Astrocyte (in vitro differentiated cells and primary cell): ENCODE results near the gene NTSR1. TPM values are rescaled to one million over a fixed set of nuclear protein-coding genes. Genes with fewer than 3 reads are reported as not detected.

Experiments
- DNase-seq: peaks from one replicate; pipeline ENCODE4 v3.0.0-alpha.2; 2010; ENCODE audit warnings: low read depth
- FAIRE-seq: peaks from 2 replicates; lab custom pipeline; 2011; peaks lifted over from hg19 to GRCh38; lab: Jason Lieb, UNC
- H2AFZ ChIP-seq: 2 replicates; pipeline ENCODE4 v1.6.0; 2012; ENCODE audit warnings: low read depth, low read length, inconsistent platforms
- H3K27ac ChIP-seq: 2 replicates; pipeline ENCODE4 v1.5.1; 2011; ENCODE audit warnings: low read depth, low read length, inconsistent platforms
- H3K27me3 ChIP-seq: 2 replicates; pipeline ENCODE4 v1.6.0; 2011; ENCODE audit warnings: low read length, inconsistent platforms; ENCODE audit not compliant: insufficient read depth
- H3K36me3 ChIP-seq: 2 replicates; pipeline ENCODE4 v1.5.1; 2011; ENCODE audit warnings: low read length, inconsistent platforms; ENCODE audit not compliant: insufficient read depth
- H3K4me1 ChIP-seq: 2 replicates; pipeline ENCODE4 v1.5.1; 2011; ENCODE audit warnings: low read length, inconsistent platforms; ENCODE audit not compliant: insufficient read depth
- H3K4me2 ChIP-seq: 2 replicates; pipeline ENCODE4 v1.6.0; 2012; ENCODE audit warnings: low read length, inconsistent platforms
- H3K4me3 ChIP-seq: 2 replicates; pipeline ENCODE4 v1.5.1; 2011; ENCODE audit warnings: low read depth, mild to moderate bottlenecking, low read length, inconsistent platforms; ENCODE audit not compliant: insufficient read depth
- H3K79me2 ChIP-seq: 2 replicates; pipeline ENCODE4 v1.6.0; 2012; ENCODE audit warnings: mild to moderate bottlenecking, low read length, inconsistent platforms; ENCODE audit not compliant: insufficient read depth
- H3K9ac ChIP-seq: 2 replicates; pipeline ENCODE4 v1.6.0; 2012; ENCODE audit warnings: mild to moderate bottlenecking, low read length, inconsistent platforms
- H3K9me3 ChIP-seq: 2 replicates; pipeline ENCODE4 v1.5.1; 2012; ENCODE audit warnings: low read depth, mild to moderate bottlenecking, low read length, inconsistent platforms; ENCODE audit not compliant: insufficient read depth
- H4K20me1 ChIP-seq: 2 replicates; pipeline ENCODE4 v1.6.0; 2012; ENCODE audit warnings: low read length, inconsistent platforms; ENCODE audit not compliant: insufficient read depth
- H3K27ac Mint-ChIP-seq: one replicate; pipeline ENCODE4 v1.8.0; 2021; ENCODE audit warnings: mild to moderate bottlenecking, mixed read lengths; ENCODE audit not compliant: unreplicated experiment
- H3K27me3 Mint-ChIP-seq: one replicate; pipeline ENCODE4 v1.8.0; 2021; ENCODE audit warnings: low read depth, mixed read lengths; ENCODE audit not compliant: unreplicated experiment
- H3K36me3 Mint-ChIP-seq: one replicate; pipeline ENCODE4 v1.8.0; 2021; ENCODE audit warnings: low read depth, mixed read lengths; ENCODE audit not compliant: unreplicated experiment
- H3K4me1 Mint-ChIP-seq: one replicate; pipeline ENCODE4 v1.8.0; 2021; ENCODE audit warnings: low read depth, mixed read lengths; ENCODE audit not compliant: unreplicated experiment
- H3K4me3 Mint-ChIP-seq: one replicate; pipeline ENCODE4 v1.8.0; 2021; ENCODE audit warnings: mild to moderate bottlenecking, moderate library complexity, mixed read lengths; ENCODE audit not compliant: unreplicated experiment
- H3K9me3 Mint-ChIP-seq: one replicate; pipeline ENCODE4 v1.8.0; 2021; ENCODE audit warnings: mild to moderate bottlenecking, mixed read lengths; ENCODE audit not compliant: unreplicated experiment
- CTCF ChIP-seq: IDR thresholded peaks from 2 replicates; pipeline ENCODE4 v1.5.1; 2011; ENCODE audit warnings: low read depth, mild to moderate bottlenecking, inconsistent platforms, low read length, moderate library complexity; ENCODE audit not compliant: insufficient read depth
- EZH2 ChIP-seq: IDR thresholded peaks from 2 replicates; pipeline ENCODE4 v1.6.1; 2012; ENCODE audit warnings: mild to moderate bottlenecking, low read length, inconsistent platforms; ENCODE audit not compliant: insufficient read depth
- total RNA-seq: library from RNA; stranded (reverse); gene quantifications from 2 replicates; pipeline ENCODE4 v1.2.1, GENCODE V29; 2021

The NTSR1 gene
- total RNA-seq, 1 donor from 2014 or later = 0.16 TPM

DNA sequence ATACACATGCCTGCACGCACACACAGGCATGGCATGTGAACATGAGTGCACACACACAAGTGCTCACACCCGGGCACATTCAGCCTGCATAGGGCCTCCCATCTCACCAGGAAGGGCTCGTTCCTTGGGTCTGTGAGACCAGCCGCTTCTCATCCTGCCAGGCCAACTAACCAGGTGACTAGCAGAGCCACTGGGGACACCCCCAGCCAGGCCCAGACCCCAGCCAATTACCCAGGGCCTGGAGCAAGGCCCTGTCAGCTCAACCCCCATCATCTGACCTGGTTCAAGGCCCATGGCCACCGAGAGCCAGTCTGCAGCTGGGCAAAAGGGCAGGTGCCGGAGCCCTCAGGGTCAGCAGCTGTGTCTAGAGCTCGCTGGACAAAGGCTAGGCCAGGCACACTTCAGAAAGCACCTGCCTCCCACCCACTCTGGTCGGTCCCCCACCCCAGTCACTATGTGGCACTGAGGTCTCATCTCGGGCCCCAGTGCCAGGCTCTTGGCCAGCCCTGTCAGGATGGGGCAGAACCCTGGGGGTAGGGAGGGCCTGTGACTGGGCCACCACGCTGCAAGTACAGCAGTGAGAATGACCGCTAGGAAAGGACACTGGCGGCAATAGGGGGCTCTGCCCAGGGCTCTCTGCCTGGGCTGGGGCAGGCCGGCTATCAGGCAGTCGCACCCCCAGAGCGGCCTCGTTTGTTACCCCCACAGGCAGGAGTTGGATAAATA, 60.9 kb downstream of the NTSR1 start:
- Histone ChIP-seq H3K4me2 (no peak overlapping the region), H3K9me3 (no peaks in the 10 kb centered on the region), H3K4me3 (no peak overlapping the region), H3K9ac (no peak overlapping the region), H3K79me2 (no peaks in the 10 kb centered on the region), H3K27me3 (peaks cover 14% of the 10 kb centered on the region), H3K4me1 (peaks cover 19% of the 10 kb centered on the region), H2AFZ (no peak overlapping the region), H3K27ac (no peak overlapping the region), H3K36me3 (no peaks in the 10 kb centered on the region), H4K20me1 (no peaks in the 10 kb centered on the region)
- FAIRE-seq (no peak), DNase-seq (no peak)
- H3K36me3 Mint-ChIP-seq = no peaks in the 10 kb centered on the region
- no peak overlapping the region for H3K27ac Mint-ChIP-seq
- H3K4me1 Mint-ChIP-seq = peaks cover 1% of the 10 kb centered on the region
- no peak overlapping the region for H3K4me3 Mint-ChIP-seq
- TF ChIP-seq EZH2 (no peak), CTCF (no peak)
- H3K9me3 Mint-ChIP-seq = no peaks in the 10 kb centered on the region
- H3K27me3 Mint-ChIP-seq = peaks cover 43% of the 10 kb centered on the region

GRCh38 chr20:62770111-62770910, 61.7 kb downstream of the NTSR1 start:
- no peaks in the 10 kb centered on the region for H3K9me3 Mint-ChIP-seq
- Histone ChIP-seq H2AFZ (no peak overlapping the region), H3K27me3 (peaks cover 16% of the 10 kb centered on the region), H3K4me2 (no peak overlapping the region), H3K27ac (no peak overlapping the region), H4K20me1 (no peaks in the 10 kb centered on the region), H3K9me3 (no peaks in the 10 kb centered on the region), H3K9ac (no peak overlapping the region), H3K36me3 (no peaks in the 10 kb centered on the region), H3K4me3 (no peak overlapping the region), H3K4me1 (peaks cover 19% of the 10 kb centered on the region), H3K79me2 (no peaks in the 10 kb centered on the region)
- H3K27me3 Mint-ChIP-seq = peaks cover 45% of the 10 kb centered on the region
- FAIRE-seq (no peak), DNase-seq (no peak)
- no peak overlapping the region for H3K27ac Mint-ChIP-seq
- no peak for TF ChIP-seq CTCF
- TF ChIP-seq EZH2 = no peak
- H3K4me3 Mint-ChIP-seq = no peak overlapping the region
- peaks cover 1% of the 10 kb centered on the region for H3K4me1 Mint-ChIP-seq
- no peaks in the 10 kb centered on the region for H3K36me3 Mint-ChIP-seq
